SK-N-SH (cell line): Measurements from ENCODE around the gene IFNL2. TPM values are rescaled to one million over a fixed set of nuclear protein-coding genes. Genes with fewer than 3 reads are reported as not detected.

Experiments
- CTCF ChIA-PET: fragments of 300-600, 350-600 bp; formaldehyde crosslinking; extraction: SDS; loops from one replicate; lab custom pipeline; 2021; lab: Yijun Ruan, JAX
- POLR2A ChIA-PET: fragments of 350-600 bp; sonication (Branson Sonifier 250); formaldehyde crosslinking; extraction: SDS; loops from one replicate; lab custom pipeline; 2020; ENCODE audit warnings: antibody characterized with exemption, inconsistent platforms; lab: Yijun Ruan, JAX
- DNase-seq: peaks from one replicate; pipeline ENCODE4 v3.0.0; 2012
- H2AFZ ChIP-seq: fragments of 200-600 bp; sonication (generic); 2 replicates; pipeline ENCODE4 v1.8.1; 2016; ENCODE audit warnings: antibody characterized with exemption, mild to moderate bottlenecking, low read depth
- H3F3A ChIP-seq: fragments of 200-600 bp; sonication (generic); replicated peaks from 2 replicates; pipeline ENCODE3; 2016; ENCODE audit warnings: antibody characterized with exemption, mild to moderate bottlenecking; ENCODE audit not compliant: insufficient read depth
- H3K27ac ChIP-seq, 2 experiments: fragments of 200-500 bp in 1 of 2; fragments of 200-600 bp in 1 of 2; sonication (Bioruptor generic) in 1 of 2; sonication (generic), shearing (Covaris generic) in 1 of 2; 2 replicates each; pipeline versions ENCODE4 v1.5.1 to v1.6.1; 2014 to 2016; ENCODE audit warnings: low read depth in 2 of 2, inconsistent platforms in 1 of 2, low read length in 1 of 2, mild to moderate bottlenecking in 1 of 2, mixed read lengths in 1 of 2
- H3K27me3 ChIP-seq: fragments of 200-600 bp; sonication (generic), shearing (Covaris generic); 2 replicates; pipeline ENCODE4 v1.6.1; 2016; ENCODE audit warnings: mixed run types; ENCODE audit not compliant: insufficient read depth
- H3K36me3 ChIP-seq, 2 experiments: fragments of 200-500 bp in 1 of 2; fragments of 200-600 bp in 1 of 2; sonication (Bioruptor generic) in 1 of 2; sonication (generic) in 1 of 2; replicated peaks in 1 of 2; 2 replicates each; pipeline versions ENCODE3 to v1.5.1; 2014 to 2016; ENCODE audit warnings: low read length in 1 of 2, mild to moderate bottlenecking in 1 of 2; ENCODE audit not compliant: insufficient read depth in 2 of 2, control insufficient read depth in 1 of 2
- H3K4me1 ChIP-seq, 2 experiments: fragments of 200-500 bp in 1 of 2; fragments of 200-600 bp in 1 of 2; sonication (Bioruptor generic) in 1 of 2; sonication (generic), shearing (Covaris generic) in 1 of 2; 2 replicates each; pipeline versions ENCODE4 v1.5.1 to v1.6.1; 2014 to 2016; ENCODE audit warnings: low read depth in 1 of 2, low read length in 1 of 2, mixed run types in 1 of 2; ENCODE audit not compliant: insufficient read depth in 2 of 2, control insufficient read depth in 1 of 2
- H3K4me2 ChIP-seq: fragments of 200-600 bp; sonication (generic), shearing (Covaris generic); 2 replicates; pipeline ENCODE4 v1.6.1; 2017; ENCODE audit warnings: mixed run types
- H3K4me3 ChIP-seq, 2 experiments: fragments of 200-500 bp in 1 of 2; fragments of 200-600 bp in 1 of 2; sonication (Bioruptor generic) in 1 of 2; sonication (generic), shearing (Covaris generic) in 1 of 2; 2 replicates each; pipeline versions ENCODE4 v1.5.1 to v1.8.1; 2014 to 2016; ENCODE audit warnings: low read depth in 2 of 2, inconsistent platforms in 1 of 2, low read length in 1 of 2, mild to moderate bottlenecking in 1 of 2, mixed read lengths in 1 of 2, moderate library complexity in 1 of 2
- H3K79me2 ChIP-seq: fragments of 200-600 bp; sonication (generic); 2 replicates; pipeline ENCODE4 v1.8.1; 2017; ENCODE audit warnings: mild to moderate bottlenecking; ENCODE audit not compliant: insufficient read depth
- H3K9ac ChIP-seq: fragments of 200-600 bp; sonication (generic); 2 replicates; pipeline ENCODE4 v1.6.1; 2017; ENCODE audit warnings: mixed run types
- H3K9me2 ChIP-seq: fragments of 200-600 bp; sonication (generic); 2 replicates; pipeline ENCODE4 v1.6.1; 2017; ENCODE audit warnings: mixed run types
- H3K9me3 ChIP-seq: fragments of 200-600 bp; sonication (generic); 2 replicates; pipeline ENCODE4 v1.6.1; 2017; ENCODE audit warnings: mixed run types, mild to moderate bottlenecking, moderate library complexity
- H4K20me1 ChIP-seq: fragments of 200-600 bp; sonication (generic); 2 replicates; pipeline ENCODE4 v1.6.1; 2017; ENCODE audit warnings: mild to moderate bottlenecking, mixed run types; ENCODE audit not compliant: insufficient read depth
- CHD2 ChIP-seq: fragments of 150-350 bp; IDR thresholded peaks from 2 replicates; pipeline ENCODE4 v1.6.1; 2018; ENCODE audit warnings: low read length; ENCODE audit not compliant: partially characterized antibody
- EP300 ChIP-seq, 2 experiments: IDR thresholded peaks; 2 replicates each; pipeline versions ENCODE4 v1.4.0 to v1.6.1; 2012; ENCODE audit warnings: borderline replicate concordance in 1 of 2, low read depth in 1 of 2, low read length in 1 of 2
- EZH2phosphoT487 ChIP-seq: fragments of 200-600 bp; sonication (generic); IDR thresholded peaks from 2 replicates; pipeline ENCODE4 v1.6.1; 2017; ENCODE audit warnings: low read depth, mixed run types, mild to moderate bottlenecking, antibody characterized with exemption, moderate library complexity, borderline replicate concordance
- FOXJ3 ChIP-seq: sonication (generic); formaldehyde crosslinking; IDR thresholded peaks from 2 replicates; pipeline ENCODE4 v1.5.1; 2020; ENCODE audit warnings: mild to moderate bottlenecking, missing genetic modification reagents
- GABPA ChIP-seq: IDR thresholded peaks from 2 replicates; pipeline ENCODE4 v1.4.0; 2012; ENCODE audit warnings: low read depth, mild to moderate bottlenecking
- GATA2 ChIP-seq: sonication (generic); formaldehyde crosslinking; IDR thresholded peaks from 2 replicates; pipeline ENCODE4 v1.5.0; 2020; ENCODE audit warnings: mild to moderate bottlenecking, missing genetic modification reagents
- JUND ChIP-seq: IDR thresholded peaks from 2 replicates; pipeline ENCODE4 v1.4.0; 2012
- MAX ChIP-seq: IDR thresholded peaks from 2 replicates; pipeline ENCODE4 v1.4.0; 2012; ENCODE audit warnings: low read depth
- MEF2A ChIP-seq: IDR thresholded peaks from 2 replicates; pipeline ENCODE4 v1.4.0; 2012; ENCODE audit warnings: low read depth, borderline replicate concordance
- NRF1 ChIP-seq: IDR thresholded peaks from 2 replicates; pipeline ENCODE4 v1.6.1; 2012; ENCODE audit warnings: low read depth, mild to moderate bottlenecking, low read length
- RAD21 ChIP-seq: IDR thresholded peaks from 2 replicates; pipeline ENCODE4 v1.6.1; 2012; ENCODE audit warnings: mild to moderate bottlenecking, low read length
- RFX5 ChIP-seq: IDR thresholded peaks from 2 replicates; pipeline ENCODE4 v1.6.1; 2012; ENCODE audit warnings: mild to moderate bottlenecking, improper control_type of control experiment, low read length
- RXRA ChIP-seq: IDR thresholded peaks from 2 replicates; pipeline ENCODE4 v1.4.0; 2012; ENCODE audit warnings: low read depth, mild to moderate bottlenecking, borderline replicate concordance
- SIN3A ChIP-seq: IDR thresholded peaks from 2 replicates; pipeline ENCODE4 v1.6.1; 2012; ENCODE audit warnings: low read depth, mild to moderate bottlenecking, low read length, moderate library complexity, borderline replicate concordance
- SMC3 ChIP-seq: IDR thresholded peaks from 2 replicates; pipeline ENCODE4 v1.6.1; 2012; ENCODE audit warnings: low read depth, low read length, improper control_type of control experiment
- TAF1 ChIP-seq: IDR thresholded peaks from 2 replicates; pipeline ENCODE4 v1.6.1; 2012; ENCODE audit warnings: low read depth, mild to moderate bottlenecking, low read length, moderate library complexity, borderline replicate concordance
- YY1 ChIP-seq: IDR thresholded peaks from 2 replicates; pipeline ENCODE4 v1.4.0; 2012; ENCODE audit warnings: low read depth, mild to moderate bottlenecking
- WGBS: methylation state at CpG from one replicate; pipeline ENCODE4 v1.1.6; 2017; ENCODE audit warnings: low lambda C conversion rate; 5-methylcytosine and 5-hydroxymethylcytosine counted together
- polyA plus RNA-seq, 3 experiments: library from polyadenylated mRNA; depleted of rRNA; stranded (reverse); fragments of >200 nt; gene quantifications; 2 replicates each; pipeline ENCODE4 v1.2.3, GENCODE V29; 2012
- TF ChIP-seq, protein P1 (sequence below): fragments of 150-350 bp; IDR thresholded peaks from 2 replicates; pipeline ENCODE4 v1.6.1; 2016; ENCODE audit warnings: mild to moderate bottlenecking, low read depth, low read length

IFNL2 gene
- polyA plus RNA-seq, 1 of the 3 experiments (the other 2 are of a cell fraction): not detected

DNA sequence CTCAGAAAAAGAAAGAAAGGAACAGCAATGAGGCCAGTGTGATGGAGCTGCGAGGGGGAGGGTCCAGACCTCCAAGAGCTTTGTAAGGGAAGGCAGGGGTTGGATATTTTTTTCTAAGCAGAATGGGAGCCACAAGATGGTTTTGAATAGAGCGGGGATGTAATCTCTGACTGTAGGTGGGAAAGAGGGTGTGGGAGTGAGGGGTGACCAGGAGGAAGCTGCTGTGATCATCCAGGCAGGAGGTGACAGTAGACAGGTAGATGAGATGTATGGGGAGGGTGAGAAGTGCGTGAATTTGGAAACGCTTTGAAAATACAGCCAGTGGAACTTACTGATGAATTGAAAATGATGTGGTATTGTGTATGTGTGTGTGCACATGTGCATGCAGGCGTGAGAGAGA, 7.4 kb downstream of the IFNL2 start:
- no peak for TF ChIP-seq RFX5
- no peak for TF ChIP-seq TAF1
- no peak for TF ChIP-seq NRF1
- TF ChIP-seq GABPA: no peak
- TF ChIP-seq, protein P1, sequence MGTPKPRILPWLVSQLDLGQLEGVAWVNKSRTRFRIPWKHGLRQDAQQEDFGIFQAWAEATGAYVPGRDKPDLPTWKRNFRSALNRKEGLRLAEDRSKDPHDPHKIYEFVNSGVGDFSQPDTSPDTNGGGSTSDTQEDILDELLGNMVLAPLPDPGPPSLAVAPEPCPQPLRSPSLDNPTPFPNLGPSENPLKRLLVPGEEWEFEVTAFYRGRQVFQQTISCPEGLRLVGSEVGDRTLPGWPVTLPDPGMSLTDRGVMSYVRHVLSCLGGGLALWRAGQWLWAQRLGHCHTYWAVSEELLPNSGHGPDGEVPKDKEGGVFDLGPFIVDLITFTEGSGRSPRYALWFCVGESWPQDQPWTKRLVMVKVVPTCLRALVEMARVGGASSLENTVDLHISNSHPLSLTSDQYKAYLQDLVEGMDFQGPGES: no peak
- TF ChIP-seq JUND: no peak
- no peak for TF ChIP-seq MEF2A
- TF ChIP-seq RXRA: no peak
- TF ChIP-seq CHD2: no peak
- TF ChIP-seq SIN3A: no peak
- TF ChIP-seq FOXJ3 (CRISPR knock-in tag): no peak
- no peak for TF ChIP-seq GATA2 (CRISPR knock-in tag)
- no peak for TF ChIP-seq SMC3
- TF ChIP-seq EP300 (IDR thresholded peaks at IDR 0.05; ENCODE audit: borderline replicate concordance in 1 of 2, low read depth in 1 of 2, low read length in 1 of 2): no peak
- TF ChIP-seq YY1: no peak
- H3F3A ChIP-seq: no peaks in the 10 kb centered on the region
- no peaks in the 10 kb centered on the region for H3K9me3 ChIP-seq
- ChIA-PET POLR2A (no interaction called here), CTCF (no interaction called here)
- H3K4me1 ChIP-seq: no peaks in the 10 kb centered on the region
- no peak overlapping the region for H3K9ac ChIP-seq
- DNase-seq: no peak
- no peak overlapping the region for H3K27ac ChIP-seq
- no peaks in the 10 kb centered on the region for H4K20me1 ChIP-seq
- no peaks in the 10 kb centered on the region for H3K79me2 ChIP-seq
- no peak overlapping the region for H3K4me3 ChIP-seq
- no peak overlapping the region for H3K4me2 ChIP-seq
- H3K9me2 ChIP-seq: no peaks in the 10 kb centered on the region
- H2AFZ ChIP-seq: no peak overlapping the region
- WGBS: 51% methylated on average over 5 of the region's 5 CpGs
- no peaks in the 10 kb centered on the region for H3K27me3 ChIP-seq
- H3K36me3 ChIP-seq: no peaks in the 10 kb centered on the region

- H3K9me3 ChIP-seq: no peaks in the 10 kb centered on the region
- no peak for TF ChIP-seq EZH2phosphoT487
- no peak for TF ChIP-seq RAD21
- TF ChIP-seq FOXJ3 (CRISPR knock-in tag): no peak
- TF ChIP-seq MAX: no peak
- TF ChIP-seq, protein P1: no peak
- H3K27me3 ChIP-seq: no peaks in the 10 kb centered on the region
- no peaks in the 10 kb centered on the region for H3F3A ChIP-seq
- no peak overlapping the region for H3K9ac ChIP-seq
- no peak overlapping the region for H2AFZ ChIP-seq
- no peak overlapping the region for H3K27ac ChIP-seq
- H3K4me2 ChIP-seq: no peak overlapping the region
- no peak overlapping the region for H3K4me3 ChIP-seq
- no peaks in the 10 kb centered on the region for H3K79me2 ChIP-seq
- no peak for DNase-seq
- CTCF ChIA-PET: no interaction called here
- 73% methylated on average over 5 of the region's 5 CpGs for WGBS
- H3K4me1 ChIP-seq: no peaks in the 10 kb centered on the region
- POLR2A ChIA-PET: no interaction called here
- H3K36me3 ChIP-seq: no peaks in the 10 kb centered on the region
- H3K9me2 ChIP-seq: no peaks in the 10 kb centered on the region
- no peaks in the 10 kb centered on the region for H4K20me1 ChIP-seq
Observed at GRCh38 chr19:39276740-39277139, 8.5 kb downstream of the IFNL2 start.
